OCI-M2 (cell line): ENCODE measurements around the gene ATP5PD.

Experiments used
- DNase-seq: peaks from one replicate; lab custom pipeline; 2025; ENCODE audit not compliant: unreplicated experiment; lab: John Stamatoyannopoulos, UW

ATP5PD gene

DNA sequence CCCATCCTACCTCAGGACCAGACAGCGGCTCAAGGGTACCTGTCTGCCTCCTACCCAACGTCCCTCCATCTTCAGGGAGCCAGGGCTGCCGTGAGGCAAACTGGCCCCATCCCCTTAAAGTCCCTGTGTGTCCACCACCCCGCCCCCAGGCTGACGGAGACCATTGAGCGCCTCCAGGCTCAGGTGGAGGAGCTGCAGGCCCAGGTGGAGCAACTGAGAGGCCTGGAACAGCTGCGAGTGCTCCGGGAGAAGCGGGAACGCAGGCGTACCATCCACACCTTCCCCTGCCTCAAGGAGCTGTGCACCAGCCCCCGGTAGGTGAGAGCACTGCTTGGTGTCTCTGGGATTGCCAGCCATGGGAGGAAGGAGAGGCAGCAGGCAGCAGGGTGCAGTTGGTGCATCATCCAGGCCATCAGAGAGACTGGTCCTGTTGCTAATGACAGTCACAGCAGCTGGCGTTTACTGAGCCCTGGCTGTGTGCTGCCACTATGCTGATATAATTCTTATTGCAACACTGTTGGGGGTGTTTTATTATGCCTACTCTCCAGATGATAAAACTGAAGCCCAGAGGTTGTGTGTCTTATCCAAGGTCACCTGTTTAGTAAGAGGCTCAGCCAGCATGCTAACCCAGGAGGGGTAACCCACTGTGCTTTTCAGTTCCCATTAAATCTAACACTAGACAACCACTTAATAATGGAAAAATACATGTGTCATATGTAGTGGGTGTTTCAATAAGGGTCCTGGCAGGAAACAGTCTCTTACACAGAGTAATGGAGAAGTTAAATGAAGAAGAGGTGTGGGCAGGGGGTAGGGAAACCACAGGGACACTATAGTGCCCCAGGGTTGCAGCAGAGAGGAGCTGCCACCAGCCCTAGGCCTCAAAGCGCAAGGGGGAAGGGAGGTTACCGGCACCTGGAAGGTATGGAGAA lies 44.6 kb downstream of the ATP5PD start:
- no peak for DNase-seq

DNA sequence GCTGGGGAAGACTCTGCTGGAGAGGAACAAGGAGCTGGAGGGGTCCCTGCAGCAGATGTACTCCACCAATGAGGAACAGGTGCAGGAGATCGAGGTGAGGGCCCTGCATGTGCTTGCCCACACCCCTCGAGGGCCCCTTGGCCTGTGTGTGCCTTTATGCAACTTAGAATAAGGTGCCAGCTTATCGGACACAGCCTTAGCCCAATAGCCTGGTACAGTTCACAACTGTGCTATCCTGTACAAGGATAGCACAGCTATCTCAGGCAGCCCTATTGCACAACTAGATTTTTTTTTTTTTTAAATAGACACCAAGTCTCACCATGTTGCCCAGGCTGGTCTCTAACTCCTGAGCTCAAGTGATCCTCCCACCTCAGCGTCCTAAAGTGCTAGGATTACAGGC lies 47.2 kb downstream of the ATP5PD start:
- no peak for DNase-seq

DNA sequence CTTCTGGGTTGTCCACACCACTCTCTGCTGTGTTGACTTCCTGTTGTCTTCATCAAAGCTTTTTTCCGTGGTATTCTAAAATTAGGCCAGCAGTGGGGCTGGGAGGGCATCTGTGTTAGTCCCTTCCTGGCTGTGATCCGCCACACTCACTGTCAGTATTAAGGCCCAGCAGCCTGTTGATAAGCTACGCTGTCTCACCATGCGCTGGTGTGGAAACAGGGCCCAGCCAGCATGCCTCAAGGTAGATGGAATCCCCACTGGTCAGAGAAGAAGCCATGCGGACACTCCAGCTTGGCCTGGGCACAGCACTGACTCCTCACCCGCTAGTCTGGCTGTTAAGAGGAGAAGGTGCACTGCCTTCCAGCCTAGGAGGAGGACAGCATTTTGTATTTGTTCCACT lies 48.0 kb downstream of the ATP5PD start:
- no peak for DNase-seq

DNA sequence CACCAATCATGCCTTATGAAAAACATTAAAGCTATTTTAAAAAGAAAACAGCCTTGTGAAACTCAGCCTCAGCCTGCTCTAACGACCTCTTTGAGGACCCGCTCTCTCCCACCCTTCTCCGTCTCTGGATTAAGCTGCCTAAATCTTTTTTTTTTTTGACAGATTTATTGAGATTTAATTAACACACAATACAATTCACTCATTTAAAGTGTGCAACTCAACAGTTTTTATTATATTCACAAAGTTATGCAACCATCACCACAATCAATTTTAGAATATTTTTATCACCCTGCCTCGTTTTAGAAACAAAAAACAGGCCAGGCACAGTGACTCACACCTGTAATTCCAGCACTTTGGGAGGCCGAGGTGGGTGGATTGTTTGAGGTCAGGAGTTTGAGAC lies 50.9 kb downstream of the ATP5PD start:
- DNase-seq = no peak

DNA sequence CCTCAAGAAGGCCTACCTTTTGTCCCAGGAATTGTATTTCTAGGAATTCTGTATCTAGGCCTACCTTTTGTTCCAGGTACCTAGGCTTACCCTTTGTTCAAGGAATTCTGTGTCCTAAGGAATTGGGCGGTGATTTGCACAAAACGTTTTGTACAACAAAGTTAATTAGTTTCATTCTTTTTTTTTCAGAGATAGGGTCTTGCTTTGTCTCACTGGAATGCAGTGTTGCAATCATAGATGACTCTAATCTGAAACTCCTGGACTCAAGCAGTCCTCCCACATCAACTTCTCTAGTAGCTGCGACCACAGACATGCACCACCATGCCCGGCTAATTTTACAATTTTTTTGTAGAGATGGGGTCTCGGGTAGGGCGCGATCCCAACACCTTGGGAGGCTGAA lies 52.3 kb downstream of the ATP5PD start:
- DNase-seq = no peak

DNA sequence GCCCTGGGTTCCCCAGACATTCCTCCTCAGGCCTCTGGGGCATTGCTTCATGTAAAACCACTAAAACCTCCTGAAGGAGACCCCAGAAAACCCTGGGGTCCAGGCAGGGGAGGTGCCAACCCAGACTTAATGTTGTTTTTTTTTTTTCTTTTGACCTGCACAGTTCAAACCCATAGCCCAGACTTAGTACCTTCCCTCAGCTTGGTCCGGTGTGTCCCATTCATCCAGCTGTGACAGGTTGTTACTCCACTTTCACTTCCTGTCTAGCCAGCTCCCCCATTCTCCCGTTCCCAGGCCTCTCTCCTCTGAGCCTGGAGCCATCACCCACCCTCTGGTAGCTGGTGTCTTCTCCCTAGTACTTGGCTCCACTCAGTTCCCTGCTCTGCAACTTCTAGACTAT lies 54.5 kb downstream of the ATP5PD start:
- DNase-seq = no peak

DNA sequence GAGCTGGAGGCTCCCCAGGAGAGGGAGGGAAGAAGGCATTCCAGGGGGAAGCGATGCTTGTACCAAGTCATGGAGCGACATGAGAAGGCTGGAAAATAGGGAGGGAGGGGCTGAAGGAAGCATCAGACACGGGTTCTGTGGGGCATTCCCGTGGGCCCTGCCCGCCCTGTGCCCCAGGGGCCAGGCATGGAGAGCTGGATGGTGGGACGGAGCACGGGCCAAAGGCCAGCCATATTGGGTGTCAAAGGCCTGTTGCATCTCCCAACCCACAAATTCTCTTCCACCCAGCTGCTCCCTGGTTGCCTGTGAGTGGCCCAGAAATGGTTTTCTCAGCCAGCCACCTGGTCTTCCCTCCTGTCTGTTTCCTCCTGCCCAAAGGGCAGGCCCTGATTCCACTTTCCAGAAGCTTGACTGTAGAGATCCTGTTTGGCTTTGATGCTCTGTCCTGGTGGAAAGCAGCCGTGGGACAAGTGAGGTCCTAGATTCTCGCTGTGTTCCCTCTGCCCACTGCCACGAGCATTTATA lies 56.1 kb downstream of the ATP5PD start:
- no peak for DNase-seq
